WTC11 (cell line): ENCODE results near the gene IL36B.

Experiments
- ETV6 ChIP-seq: sonication (generic); formaldehyde crosslinking; IDR thresholded peaks from 2 replicates; pipeline ENCODE4 v1.8.1; 2022; ENCODE audit warnings: mild to moderate bottlenecking, missing genetic modification reagents
- KAT7 ChIP-seq: sonication (generic); formaldehyde crosslinking; IDR thresholded peaks from 2 replicates; pipeline ENCODE4 v1.8.1; 2023; ENCODE audit warnings: missing genetic modification reagents, mild to moderate bottlenecking, borderline replicate concordance
- NR3C1 ChIP-seq: sonication (generic); formaldehyde crosslinking; conservative IDR thresholded peaks from 2 replicates; pipeline ENCODE4 v1.8.1; 2023; ENCODE audit warnings: low read depth, mild to moderate bottlenecking, missing genetic modification reagents
- TF ChIP-seq, protein P1 (sequence below): fragments of 200-600 bp; IDR thresholded peaks from 2 replicates; pipeline ENCODE4 v1.8.0; 2022; ENCODE audit warnings: antibody characterized with exemption
- TF ChIP-seq, protein P2 (sequence below): sonication (generic); formaldehyde crosslinking; IDR thresholded peaks from 2 replicates; pipeline ENCODE4 v1.8.1; 2023; ENCODE audit warnings: mild to moderate bottlenecking, missing genetic modification reagents, borderline replicate concordance

DNA sequence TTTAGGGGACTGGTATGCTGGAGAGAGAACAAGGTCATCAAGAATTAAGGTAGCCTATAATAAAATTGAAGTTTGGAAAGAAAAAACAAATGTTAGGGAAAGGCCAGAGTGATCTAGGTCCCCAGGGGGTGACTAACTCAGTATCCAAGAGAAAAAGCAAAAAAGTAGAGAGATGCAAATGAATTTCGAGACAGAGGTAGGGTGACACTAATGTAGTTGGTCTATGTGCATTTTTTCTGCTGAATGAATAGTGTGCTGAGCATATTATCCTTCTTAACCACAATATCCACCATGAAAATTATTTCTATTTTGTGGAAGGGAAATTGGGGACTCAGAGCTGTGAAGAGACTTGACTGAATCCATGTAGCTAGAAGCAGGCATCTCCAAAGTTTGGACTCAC lies 37.6 kb downstream of the IL36B start:
- TF ChIP-seq KAT7 (no peak), NR3C1 (CRISPR knock-in tag) (no peak), ETV6 (CRISPR knock-in tag) (no peak)
- TF ChIP-seq, protein P1, sequence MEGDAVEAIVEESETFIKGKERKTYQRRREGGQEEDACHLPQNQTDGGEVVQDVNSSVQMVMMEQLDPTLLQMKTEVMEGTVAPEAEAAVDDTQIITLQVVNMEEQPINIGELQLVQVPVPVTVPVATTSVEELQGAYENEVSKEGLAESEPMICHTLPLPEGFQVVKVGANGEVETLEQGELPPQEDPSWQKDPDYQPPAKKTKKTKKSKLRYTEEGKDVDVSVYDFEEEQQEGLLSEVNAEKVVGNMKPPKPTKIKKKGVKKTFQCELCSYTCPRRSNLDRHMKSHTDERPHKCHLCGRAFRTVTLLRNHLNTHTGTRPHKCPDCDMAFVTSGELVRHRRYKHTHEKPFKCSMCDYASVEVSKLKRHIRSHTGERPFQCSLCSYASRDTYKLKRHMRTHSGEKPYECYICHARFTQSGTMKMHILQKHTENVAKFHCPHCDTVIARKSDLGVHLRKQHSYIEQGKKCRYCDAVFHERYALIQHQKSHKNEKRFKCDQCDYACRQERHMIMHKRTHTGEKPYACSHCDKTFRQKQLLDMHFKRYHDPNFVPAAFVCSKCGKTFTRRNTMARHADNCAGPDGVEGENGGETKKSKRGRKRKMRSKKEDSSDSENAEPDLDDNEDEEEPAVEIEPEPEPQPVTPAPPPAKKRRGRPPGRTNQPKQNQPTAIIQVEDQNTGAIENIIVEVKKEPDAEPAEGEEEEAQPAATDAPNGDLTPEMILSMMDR, result no peak
- TF ChIP-seq, protein P2, sequence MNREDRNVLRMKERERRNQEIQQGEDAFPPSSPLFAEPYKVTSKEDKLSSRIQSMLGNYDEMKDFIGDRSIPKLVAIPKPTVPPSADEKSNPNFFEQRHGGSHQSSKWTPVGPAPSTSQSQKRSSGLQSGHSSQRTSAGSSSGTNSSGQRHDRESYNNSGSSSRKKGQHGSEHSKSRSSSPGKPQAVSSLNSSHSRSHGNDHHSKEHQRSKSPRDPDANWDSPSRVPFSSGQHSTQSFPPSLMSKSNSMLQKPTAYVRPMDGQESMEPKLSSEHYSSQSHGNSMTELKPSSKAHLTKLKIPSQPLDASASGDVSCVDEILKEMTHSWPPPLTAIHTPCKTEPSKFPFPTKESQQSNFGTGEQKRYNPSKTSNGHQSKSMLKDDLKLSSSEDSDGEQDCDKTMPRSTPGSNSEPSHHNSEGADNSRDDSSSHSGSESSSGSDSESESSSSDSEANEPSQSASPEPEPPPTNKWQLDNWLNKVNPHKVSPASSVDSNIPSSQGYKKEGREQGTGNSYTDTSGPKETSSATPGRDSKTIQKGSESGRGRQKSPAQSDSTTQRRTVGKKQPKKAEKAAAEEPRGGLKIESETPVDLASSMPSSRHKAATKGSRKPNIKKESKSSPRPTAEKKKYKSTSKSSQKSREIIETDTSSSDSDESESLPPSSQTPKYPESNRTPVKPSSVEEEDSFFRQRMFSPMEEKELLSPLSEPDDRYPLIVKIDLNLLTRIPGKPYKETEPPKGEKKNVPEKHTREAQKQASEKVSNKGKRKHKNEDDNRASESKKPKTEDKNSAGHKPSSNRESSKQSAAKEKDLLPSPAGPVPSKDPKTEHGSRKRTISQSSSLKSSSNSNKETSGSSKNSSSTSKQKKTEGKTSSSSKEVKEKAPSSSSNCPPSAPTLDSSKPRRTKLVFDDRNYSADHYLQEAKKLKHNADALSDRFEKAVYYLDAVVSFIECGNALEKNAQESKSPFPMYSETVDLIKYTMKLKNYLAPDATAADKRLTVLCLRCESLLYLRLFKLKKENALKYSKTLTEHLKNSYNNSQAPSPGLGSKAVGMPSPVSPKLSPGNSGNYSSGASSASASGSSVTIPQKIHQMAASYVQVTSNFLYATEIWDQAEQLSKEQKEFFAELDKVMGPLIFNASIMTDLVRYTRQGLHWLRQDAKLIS, result no peak
